Liver (tissue), 9 donors: ENCODE measurements around the gene ZBTB7B. TPM values are rescaled to one million over a fixed set of nuclear protein-coding genes. Genes with fewer than 3 reads are reported as not detected.

Experiments
- DNase-seq: peaks from one replicate; pipeline ENCODE4 v3.0.0-alpha.2; 2017; ENCODE audit warnings: low spot score
- H3K27ac ChIP-seq, 2 donors: one replicate each; pipeline ENCODE4 v1.7.0; 2013; ENCODE audit warnings: inconsistent platforms in 2 of 2, low read length in 2 of 2, control low read depth in 1 of 2, low read depth in 1 of 2, mild to moderate bottlenecking in 1 of 2
- H3K27me3 ChIP-seq, 4 donors: one replicate each; pipeline versions ENCODE4 v1.6.1 to v1.7.0; 2013; ENCODE audit warnings: low read length in 3 of 4, inconsistent platforms in 1 of 4, mild to moderate bottlenecking in 1 of 4, moderate library complexity in 1 of 4; ENCODE audit not compliant: control insufficient read depth in 4 of 4, insufficient read depth in 4 of 4
- H3K36me3 ChIP-seq, 4 donors: one replicate each; pipeline versions ENCODE4 v1.6.1 to v1.7.0; 2013; ENCODE audit warnings: low read length in 3 of 4, mild to moderate bottlenecking in 3 of 4, low read depth in 1 of 4, moderate library complexity in 1 of 4; ENCODE audit not compliant: control insufficient read depth in 4 of 4, insufficient read depth in 3 of 4
- H3K4me1 ChIP-seq, 4 donors: one replicate each; pipeline versions ENCODE4 v1.6.1 to v1.7.0; 2013; ENCODE audit warnings: low read length in 3 of 4, mild to moderate bottlenecking in 3 of 4, moderate library complexity in 1 of 4; ENCODE audit not compliant: control insufficient read depth in 4 of 4, insufficient read depth in 4 of 4
- H3K4me3 ChIP-seq, 3 donors: one replicate each; pipeline versions ENCODE4 v1.6.1 to v1.7.0; 2013; ENCODE audit warnings: low read length in 3 of 3, control low read depth in 1 of 3, low read depth in 1 of 3, mild to moderate bottlenecking in 1 of 3
- H3K9ac ChIP-seq, 2 donors: one replicate each; pipeline ENCODE4 v1.7.0; 2013; ENCODE audit warnings: low read length in 2 of 2, mild to moderate bottlenecking in 2 of 2, moderate library complexity in 2 of 2, control low read depth in 1 of 2, low read depth in 1 of 2
- H3K9me3 ChIP-seq, 4 donors: one replicate each; pipeline versions ENCODE4 v1.6.1 to v1.7.0; 2013; ENCODE audit warnings: low read length in 3 of 4; ENCODE audit not compliant: control insufficient read depth in 4 of 4
- ATF3 ChIP-seq: IDR thresholded peaks from 2 replicates; pipeline ENCODE4 v1.6.1; 2016; ENCODE audit warnings: antibody characterized with exemption
- EGR1 ChIP-seq, 2 donors: IDR thresholded peaks; 2 replicates each; pipeline ENCODE4 v1.6.1; 2016 to 2018; ENCODE audit warnings: antibody characterized with exemption in 2 of 2, low read depth in 2 of 2
- GABPA ChIP-seq, 2 donors: IDR thresholded peaks in 1 of 2; conservative IDR thresholded peaks in 1 of 2; 2 replicates each; pipeline ENCODE4 v1.6.1; 2016; ENCODE audit warnings: antibody characterized with exemption in 2 of 2, mild to moderate bottlenecking in 1 of 2, moderate library complexity in 1 of 2
- HNF4A ChIP-seq, 2 donors: conservative IDR thresholded peaks; 2 replicates each; pipeline ENCODE4 v1.6.1; 2016; ENCODE audit warnings: antibody characterized with exemption in 2 of 2, mild to moderate bottlenecking in 2 of 2
- HNF4G ChIP-seq: IDR thresholded peaks from 2 replicates; pipeline ENCODE4 v1.6.1; 2016; ENCODE audit warnings: antibody characterized with exemption
- JUND ChIP-seq, 2 donors: IDR thresholded peaks; 2 replicates each; pipeline ENCODE4 v1.6.1; 2016; ENCODE audit warnings: antibody characterized with exemption in 2 of 2
- MAX ChIP-seq: IDR thresholded peaks from 2 replicates; pipeline ENCODE4 v1.6.1; 2016; ENCODE audit warnings: antibody characterized with exemption
- NR2F2 ChIP-seq: IDR thresholded peaks from 2 replicates; pipeline ENCODE4 v1.6.1; 2016; ENCODE audit warnings: antibody characterized with exemption
- RAD21 ChIP-seq, 2 donors: IDR thresholded peaks; 2 replicates each; pipeline ENCODE4 v1.6.1; 2016; ENCODE audit warnings: antibody characterized with exemption in 2 of 2, mild to moderate bottlenecking in 2 of 2
- RXRA ChIP-seq, 2 donors: IDR thresholded peaks; 2 replicates each; pipeline ENCODE4 v1.6.1; 2017 to 2018; ENCODE audit warnings: antibody characterized with exemption in 2 of 2, mild to moderate bottlenecking in 1 of 2
- SP1 ChIP-seq: IDR thresholded peaks from 2 replicates; pipeline ENCODE4 v1.6.1; 2018; ENCODE audit warnings: antibody characterized with exemption, mild to moderate bottlenecking
- TAF1 ChIP-seq: conservative IDR thresholded peaks from 2 replicates; pipeline ENCODE4 v1.6.1; 2016; ENCODE audit warnings: antibody characterized with exemption, mild to moderate bottlenecking
- YY1 ChIP-seq: IDR thresholded peaks from 2 replicates; pipeline ENCODE4 v1.6.1; 2016; ENCODE audit warnings: antibody characterized with exemption, mild to moderate bottlenecking
- WGBS: extraction: QIAGEN DNeasy Blood & Tissue Kit; methylation state at CpG from one replicate; pipeline ENCODE4 v1.1.7; 2013; 5-methylcytosine and 5-hydroxymethylcytosine counted together
- polyA plus RNA-seq, 2 donors: library from polyadenylated mRNA; stranded (reverse) in 1 of 2; unstranded in 1 of 2; fragments of 200-250 nt in 1 of 2; fragments of >200 nt in 1 of 2; fragmentation: Nextera tagmentation in 1 of 2; extraction: Ambion mirVana in 1 of 2; gene quantifications; one replicate each; pipeline versions ENCODE4 v1.2.1 to v1.2.3, GENCODE V29; 2013 to 2015
- total RNA-seq, 2 donors: library from RNA; depleted of rRNA; stranded (reverse); fragments of >200 nt; gene quantifications; one replicate each; pipeline ENCODE4 v1.2.3, GENCODE V29; 2014
- TF ChIP-seq, protein P1 (sequence below): fragments of 150-350 bp; IDR thresholded peaks from 2 replicates; pipeline ENCODE4 v1.5.1; 2017; ENCODE audit warnings: improper control_type of control experiment, low read depth, low read length; ENCODE audit not compliant: missing input control
- TF ChIP-seq, protein P2 (sequence below): IDR thresholded peaks from 2 replicates; pipeline ENCODE4 v1.6.1; 2016; ENCODE audit warnings: antibody characterized with exemption, mild to moderate bottlenecking
- donor health status: healthy.
- donor health status: healthy.
- donor health status: healthy.
- donor health status: healthy.
- donor health status: healthy.

The ZBTB7B gene
- total and polyA plus RNA-seq, 4 donors: 7.0 to 50.2 (median 21.1) TPM

DNA sequence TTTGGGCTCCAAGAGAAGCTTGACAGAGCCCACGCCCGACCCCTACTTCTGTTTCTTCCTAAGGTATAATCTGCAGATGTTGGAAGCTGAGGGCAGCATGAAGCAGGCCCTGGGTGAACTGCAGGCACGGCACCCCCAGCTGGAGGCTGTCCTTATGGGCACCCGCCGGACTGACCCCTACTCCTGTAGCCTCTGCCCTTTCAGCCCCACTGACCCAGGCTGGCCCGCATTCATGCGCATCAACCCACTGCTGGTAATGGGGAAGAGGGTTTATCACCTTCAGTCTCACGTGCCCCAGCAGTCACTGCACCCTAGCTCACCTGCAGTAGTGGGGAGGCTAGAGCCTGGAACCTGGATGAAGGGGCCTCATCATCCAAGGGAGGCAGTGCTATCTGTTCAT, 12.3 kb upstream of the ZBTB7B start:
- Histone ChIP-seq H3K36me3 (peaks cover 0 to 9% (median 5%) of the 10 kb centered on the region in 4 donors), H3K9ac (no peak overlapping the region)
- WGBS: 95% methylated on average over 8 of the region's 8 CpGs

GRCh38 chr1:154992721-154993571, 9.7 kb upstream of the ZBTB7B start:
- Histone ChIP-seq H3K27ac (no peak overlapping the region), H3K4me3 (no peak overlapping the region), H3K36me3 (peaks cover 0 to 9% (median 5%) of the 10 kb centered on the region in 4 donors), H3K9me3 (no peaks in the 10 kb centered on the region), H3K4me1 (peaks cover 2 to 20% (median 8%) of the 10 kb centered on the region in 4 donors), H3K9ac (no peak overlapping the region), H3K27me3 (no peaks in the 10 kb centered on the region)
- 93% methylated on average over 14 of the region's 14 CpGs for WGBS
- TF ChIP-seq RXRA (IDR thresholded peaks at IDR 0.05) (no peak), MAX (no peak), ATF3 (no peak), HNF4A (conservative IDR thresholded peaks at IDR 0.05) (no peak), NR2F2 (no peak), EGR1 (IDR thresholded peaks at IDR 0.05; ENCODE audit: low read depth in 2 of 2) (no peak), GABPA (IDR thresholded peaks at IDR 0.05 in 1 of 2, conservative IDR thresholded peaks at IDR 0.05 in 1 of 2) (no peak), YY1 (no peak), SP1 (no peak)
- TF ChIP-seq, protein P1, sequence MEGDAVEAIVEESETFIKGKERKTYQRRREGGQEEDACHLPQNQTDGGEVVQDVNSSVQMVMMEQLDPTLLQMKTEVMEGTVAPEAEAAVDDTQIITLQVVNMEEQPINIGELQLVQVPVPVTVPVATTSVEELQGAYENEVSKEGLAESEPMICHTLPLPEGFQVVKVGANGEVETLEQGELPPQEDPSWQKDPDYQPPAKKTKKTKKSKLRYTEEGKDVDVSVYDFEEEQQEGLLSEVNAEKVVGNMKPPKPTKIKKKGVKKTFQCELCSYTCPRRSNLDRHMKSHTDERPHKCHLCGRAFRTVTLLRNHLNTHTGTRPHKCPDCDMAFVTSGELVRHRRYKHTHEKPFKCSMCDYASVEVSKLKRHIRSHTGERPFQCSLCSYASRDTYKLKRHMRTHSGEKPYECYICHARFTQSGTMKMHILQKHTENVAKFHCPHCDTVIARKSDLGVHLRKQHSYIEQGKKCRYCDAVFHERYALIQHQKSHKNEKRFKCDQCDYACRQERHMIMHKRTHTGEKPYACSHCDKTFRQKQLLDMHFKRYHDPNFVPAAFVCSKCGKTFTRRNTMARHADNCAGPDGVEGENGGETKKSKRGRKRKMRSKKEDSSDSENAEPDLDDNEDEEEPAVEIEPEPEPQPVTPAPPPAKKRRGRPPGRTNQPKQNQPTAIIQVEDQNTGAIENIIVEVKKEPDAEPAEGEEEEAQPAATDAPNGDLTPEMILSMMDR: no peak
- TF ChIP-seq, protein P2, sequence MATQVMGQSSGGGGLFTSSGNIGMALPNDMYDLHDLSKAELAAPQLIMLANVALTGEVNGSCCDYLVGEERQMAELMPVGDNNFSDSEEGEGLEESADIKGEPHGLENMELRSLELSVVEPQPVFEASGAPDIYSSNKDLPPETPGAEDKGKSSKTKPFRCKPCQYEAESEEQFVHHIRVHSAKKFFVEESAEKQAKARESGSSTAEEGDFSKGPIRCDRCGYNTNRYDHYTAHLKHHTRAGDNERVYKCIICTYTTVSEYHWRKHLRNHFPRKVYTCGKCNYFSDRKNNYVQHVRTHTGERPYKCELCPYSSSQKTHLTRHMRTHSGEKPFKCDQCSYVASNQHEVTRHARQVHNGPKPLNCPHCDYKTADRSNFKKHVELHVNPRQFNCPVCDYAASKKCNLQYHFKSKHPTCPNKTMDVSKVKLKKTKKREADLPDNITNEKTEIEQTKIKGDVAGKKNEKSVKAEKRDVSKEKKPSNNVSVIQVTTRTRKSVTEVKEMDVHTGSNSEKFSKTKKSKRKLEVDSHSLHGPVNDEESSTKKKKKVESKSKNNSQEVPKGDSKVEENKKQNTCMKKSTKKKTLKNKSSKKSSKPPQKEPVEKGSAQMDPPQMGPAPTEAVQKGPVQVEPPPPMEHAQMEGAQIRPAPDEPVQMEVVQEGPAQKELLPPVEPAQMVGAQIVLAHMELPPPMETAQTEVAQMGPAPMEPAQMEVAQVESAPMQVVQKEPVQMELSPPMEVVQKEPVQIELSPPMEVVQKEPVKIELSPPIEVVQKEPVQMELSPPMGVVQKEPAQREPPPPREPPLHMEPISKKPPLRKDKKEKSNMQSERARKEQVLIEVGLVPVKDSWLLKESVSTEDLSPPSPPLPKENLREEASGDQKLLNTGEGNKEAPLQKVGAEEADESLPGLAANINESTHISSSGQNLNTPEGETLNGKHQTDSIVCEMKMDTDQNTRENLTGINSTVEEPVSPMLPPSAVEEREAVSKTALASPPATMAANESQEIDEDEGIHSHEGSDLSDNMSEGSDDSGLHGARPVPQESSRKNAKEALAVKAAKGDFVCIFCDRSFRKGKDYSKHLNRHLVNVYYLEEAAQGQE: no peak
- DNase-seq: no peak

More for the DNA sequence above, 12.3 kb upstream of the ZBTB7B start:
- no peak for DNase-seq
- TF ChIP-seq RXRA (IDR thresholded peaks at IDR 0.05): no peak
- no peak for TF ChIP-seq RAD21 (IDR thresholded peaks at IDR 0.05)
- no peak for TF ChIP-seq HNF4G
- TF ChIP-seq JUND (IDR thresholded peaks at IDR 0.05): no peak
- TF ChIP-seq SP1: no peak
- TF ChIP-seq, protein P1: no peak
- no peak for TF ChIP-seq TAF1
- no peak for TF ChIP-seq GABPA (IDR thresholded peaks at IDR 0.05 in 1 of 2, conservative IDR thresholded peaks at IDR 0.05 in 1 of 2)
- no peak for TF ChIP-seq HNF4A (conservative IDR thresholded peaks at IDR 0.05)
- no peak for TF ChIP-seq MAX
- no peak for TF ChIP-seq NR2F2
- no peak for TF ChIP-seq ATF3
- Histone ChIP-seq H3K27me3 (no peaks in the 10 kb centered on the region), H3K4me3 (no peak overlapping the region), H3K4me1 (peaks cover 2 to 18% (median 11%) of the 10 kb centered on the region in 4 donors), H3K27ac (no peak overlapping the region), H3K9me3 (no peaks in the 10 kb centered on the region)
